Prostate gland (tissue), 2 donors: ENCODE data around the gene RIPOR3.

Source experiments
- POLR2A ChIP-seq: fragments of 450-650 bp; IDR thresholded peaks from one replicate; pipeline ENCODE4 v1.6.1; 2016; ENCODE audit warnings: antibody characterized with exemption, mild to moderate bottlenecking
- POLR2AphosphoS5 ChIP-seq: sonication (generic); formaldehyde crosslinking; IDR thresholded peaks from one replicate; pipeline ENCODE4 v1.6.1; 2017; ENCODE audit warnings: antibody characterized with exemption
- TF ChIP-seq, protein P1 (sequence below), 4 experiments: fragments of 200-600 bp in 2 of 4; fragments of 450-650 bp in 2 of 4; sonication (generic) in 2 of 4; IDR thresholded peaks; 1 replicate in 3 of 4; 2 replicates in 1 of 4; pipeline ENCODE4 v1.5.1; 2016 to 2019; ENCODE audit warnings: antibody characterized with exemption in 4 of 4, mild to moderate bottlenecking in 2 of 4, moderate library complexity in 2 of 4

DNA sequence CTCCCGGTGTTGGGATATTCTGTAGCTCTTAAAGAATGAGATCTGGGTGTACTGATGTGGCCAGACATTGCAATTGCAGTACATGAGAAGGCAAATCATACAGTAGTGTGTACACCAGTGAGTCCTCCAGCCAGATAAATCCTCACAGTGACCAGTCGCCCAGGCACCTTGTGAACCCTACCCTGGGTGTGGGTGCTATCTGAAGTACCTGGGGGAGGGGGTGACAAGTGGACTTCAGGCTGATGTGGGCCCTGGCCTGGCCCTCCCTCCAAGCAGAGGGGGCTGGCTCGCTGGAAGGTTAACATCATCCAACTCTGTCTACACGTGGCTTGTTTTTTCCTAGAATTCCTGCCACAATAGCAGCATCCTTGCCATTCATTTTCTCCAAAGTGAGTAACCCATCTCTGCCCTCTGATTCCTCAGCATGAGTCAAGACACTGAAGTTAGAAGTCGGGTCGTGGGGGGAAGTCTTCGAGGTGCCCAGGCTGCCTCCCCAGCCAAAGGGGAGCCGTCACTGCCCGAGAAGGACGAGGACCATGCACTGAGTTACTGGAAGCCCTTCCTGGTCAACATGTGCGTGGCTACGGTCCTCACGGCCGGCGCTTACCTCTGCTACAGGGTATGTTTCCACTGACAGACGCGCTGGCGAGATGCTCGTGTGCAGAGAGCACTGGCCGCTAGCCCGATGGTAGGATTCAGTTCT lies 110.3 kb downstream of the RIPOR3 start:
- TF ChIP-seq, protein P1, sequence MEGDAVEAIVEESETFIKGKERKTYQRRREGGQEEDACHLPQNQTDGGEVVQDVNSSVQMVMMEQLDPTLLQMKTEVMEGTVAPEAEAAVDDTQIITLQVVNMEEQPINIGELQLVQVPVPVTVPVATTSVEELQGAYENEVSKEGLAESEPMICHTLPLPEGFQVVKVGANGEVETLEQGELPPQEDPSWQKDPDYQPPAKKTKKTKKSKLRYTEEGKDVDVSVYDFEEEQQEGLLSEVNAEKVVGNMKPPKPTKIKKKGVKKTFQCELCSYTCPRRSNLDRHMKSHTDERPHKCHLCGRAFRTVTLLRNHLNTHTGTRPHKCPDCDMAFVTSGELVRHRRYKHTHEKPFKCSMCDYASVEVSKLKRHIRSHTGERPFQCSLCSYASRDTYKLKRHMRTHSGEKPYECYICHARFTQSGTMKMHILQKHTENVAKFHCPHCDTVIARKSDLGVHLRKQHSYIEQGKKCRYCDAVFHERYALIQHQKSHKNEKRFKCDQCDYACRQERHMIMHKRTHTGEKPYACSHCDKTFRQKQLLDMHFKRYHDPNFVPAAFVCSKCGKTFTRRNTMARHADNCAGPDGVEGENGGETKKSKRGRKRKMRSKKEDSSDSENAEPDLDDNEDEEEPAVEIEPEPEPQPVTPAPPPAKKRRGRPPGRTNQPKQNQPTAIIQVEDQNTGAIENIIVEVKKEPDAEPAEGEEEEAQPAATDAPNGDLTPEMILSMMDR (IDR thresholded peaks at IDR 0.05) = no peak
- TF ChIP-seq POLR2AphosphoS5 = no peak
- no peak for TF ChIP-seq POLR2A
